ENCODE measurements around the gene WWOX. TPM values are rescaled to one million over a fixed set of nuclear protein-coding genes. Genes with fewer than 3 reads are reported as not detected.

Gene WWOX
- total RNA-seq, 2 experiments from 2014 or later: 16.6 to 19.0 TPM

GRCh38 chr16:78815713-78816112 lies 716.3 kb downstream of the WWOX start:
- Mint-ChIP-seq H3K4me1 (peaks cover 3% of the 10 kb centered on the region), H3K4me3 (no peak overlapping the region), H3K36me3 (ENCODE audit: low read depth) (peaks cover 2% of the 10 kb centered on the region), H3K27me3 (no peaks in the 10 kb centered on the region), H3K9me3 (peaks cover 9% of the 10 kb centered on the region), H3K27ac (no peak overlapping the region)
- ChIA-PET CTCF (no interaction called here), POLR2A (no interaction called here)
- no peak for DNase-seq

GRCh38 chr16:78816499-78817195 lies 717.2 kb downstream of the WWOX start:
- Mint-ChIP-seq H3K4me3 (no peak overlapping the region), H3K27me3 (no peaks in the 10 kb centered on the region), H3K27ac (no peak overlapping the region), H3K36me3 (ENCODE audit: low read depth) (peaks cover 2% of the 10 kb centered on the region), H3K9me3 (peaks cover 13% of the 10 kb centered on the region), H3K4me1 (peaks cover 3% of the 10 kb centered on the region)
- CTCF ChIA-PET: no interaction called here
- DNase-seq: no peak
- POLR2A ChIA-PET: no interaction called here

GRCh38 chr16:78817200-78817739 lies 717.8 kb downstream of the WWOX start:
- Mint-ChIP-seq H3K4me1 (peaks cover 3% of the 10 kb centered on the region), H3K4me3 (no peak overlapping the region), H3K27ac (no peak overlapping the region), H3K36me3 (ENCODE audit: low read depth) (peaks cover 2% of the 10 kb centered on the region), H3K9me3 (peaks cover 13% of the 10 kb centered on the region), H3K27me3 (no peaks in the 10 kb centered on the region)
- POLR2A ChIA-PET: no interaction called here
- DNase-seq: no peak
- CTCF ChIA-PET: no interaction called here

- Mint-ChIP-seq H3K27ac (no peak overlapping the region), H3K4me1 (peaks cover 3% of the 10 kb centered on the region), H3K9me3 (peaks cover 15% of the 10 kb centered on the region), H3K36me3 (ENCODE audit: low read depth) (peaks cover 7% of the 10 kb centered on the region), H3K4me3 (no peak overlapping the region), H3K27me3 (no peaks in the 10 kb centered on the region)
- POLR2A ChIA-PET: no interaction called here
- CTCF ChIA-PET: no interaction called here
- DNase-seq: no peak
Observed at GRCh38 chr16:78821335-78821734, 721.9 kb downstream of the WWOX start.

GRCh38 chr16:78822509-78822908 lies 723.1 kb downstream of the WWOX start:
- peaks cover 15% of the 10 kb centered on the region for H3K36me3 Mint-ChIP-seq (ENCODE audit: low read depth)
- H3K4me1 Mint-ChIP-seq: no peaks in the 10 kb centered on the region
- H3K9me3 Mint-ChIP-seq: peaks cover 15% of the 10 kb centered on the region
- no peak overlapping the region for H3K4me3 Mint-ChIP-seq
- H3K27ac Mint-ChIP-seq: no peak overlapping the region
- ChIA-PET POLR2A (interaction anchor here (0.7 kb wide), 1 partner anchor 665 kb away, joined by 3 read pairs; no protein-coding TSS in a partner anchor), CTCF (no interaction called here)
- DNase-seq: no peak
- no peaks in the 10 kb centered on the region for H3K27me3 Mint-ChIP-seq

- Mint-ChIP-seq H3K4me1 (no peaks in the 10 kb centered on the region), H3K36me3 (ENCODE audit: low read depth) (peaks cover 15% of the 10 kb centered on the region), H3K27me3 (no peaks in the 10 kb centered on the region), H3K27ac (no peak overlapping the region), H3K4me3 (no peak overlapping the region), H3K9me3 (peaks cover 13% of the 10 kb centered on the region)
- ChIA-PET CTCF (no interaction called here), POLR2A (interaction anchor here (0.7 kb wide), 2 partner anchors 622 to 665 kb away, joined by 3 to 5 read pairs; no protein-coding TSS in a partner anchor)
- no peak for DNase-seq
Observed at GRCh38 chr16:78823027-78823426, 723.6 kb downstream of the WWOX start.

GRCh38 chr16:78829280-78829679 lies 729.8 kb downstream of the WWOX start:
- no peak for DNase-seq
- Mint-ChIP-seq H3K27me3 (no peaks in the 10 kb centered on the region), H3K4me1 (peaks cover 8% of the 10 kb centered on the region), H3K9me3 (peaks cover 5% of the 10 kb centered on the region), H3K27ac (no peak overlapping the region), H3K4me3 (no peak overlapping the region), H3K36me3 (ENCODE audit: low read depth) (peaks cover 12% of the 10 kb centered on the region)
- ChIA-PET POLR2A (no interaction called here), CTCF (no interaction called here)

GRCh38 chr16:78830599-78830998 lies 731.1 kb downstream of the WWOX start:
- DNase-seq: no peak
- Mint-ChIP-seq H3K36me3 (ENCODE audit: low read depth) (peaks cover 9% of the 10 kb centered on the region), H3K4me1 (peaks cover 10% of the 10 kb centered on the region), H3K9me3 (peaks cover 5% of the 10 kb centered on the region), H3K4me3 (no peak overlapping the region), H3K27ac (no peak overlapping the region), H3K27me3 (no peaks in the 10 kb centered on the region)
- ChIA-PET CTCF (no interaction called here), POLR2A (no interaction called here)

- DNase-seq: no peak
- no peaks in the 10 kb centered on the region for H3K27me3 Mint-ChIP-seq
- ChIA-PET CTCF (no interaction called here), POLR2A (interaction anchor here (1.6 kb wide), 1 partner anchor 33 kb away, joined by 3 read pairs; no protein-coding TSS in a partner anchor)
- peaks cover 2% of the 10 kb centered on the region for H3K36me3 Mint-ChIP-seq (ENCODE audit: low read depth)
- H3K27ac Mint-ChIP-seq: no peak overlapping the region
- no peak overlapping the region for H3K4me3 Mint-ChIP-seq
- H3K4me1 Mint-ChIP-seq: peaks cover 22% of the 10 kb centered on the region
- H3K9me3 Mint-ChIP-seq: peaks cover 5% of the 10 kb centered on the region
Observed at GRCh38 chr16:78832100-78832499, 732.6 kb downstream of the WWOX start.

- DNase-seq: no peak
- H3K4me1 Mint-ChIP-seq: peaks cover 23% of the 10 kb centered on the region
- POLR2A ChIA-PET: interaction anchor here (0.6 to 1.1 kb wide), 2 partner anchors 59 to 917 kb away, joined by 3 to 6 read pairs; no protein-coding TSS in a partner anchor
- H3K36me3 Mint-ChIP-seq (ENCODE audit: low read depth): peaks cover 5% of the 10 kb centered on the region
- H3K27ac Mint-ChIP-seq: peak overlapping the region; percentile 77
- peaks cover 4% of the 10 kb centered on the region for H3K9me3 Mint-ChIP-seq
- peak overlapping the region; percentile 59 for H3K4me3 Mint-ChIP-seq
- H3K27me3 Mint-ChIP-seq: no peaks in the 10 kb centered on the region
- CTCF ChIA-PET: interaction anchor here (2.1 kb wide), 1 partner anchor 58 kb away, joined by 6 read pairs; no protein-coding TSS in a partner anchor
Observed at GRCh38 chr16:78836802-78837491, 737.5 kb downstream of the WWOX start.

- Mint-ChIP-seq H3K27ac (no peak overlapping the region), H3K9me3 (peaks cover 5% of the 10 kb centered on the region), H3K4me3 (no peak overlapping the region), H3K27me3 (no peaks in the 10 kb centered on the region), H3K4me1 (peaks cover 21% of the 10 kb centered on the region), H3K36me3 (ENCODE audit: low read depth) (peaks cover 9% of the 10 kb centered on the region)
- CTCF ChIA-PET: no interaction called here
- no peak for DNase-seq
- POLR2A ChIA-PET: interaction anchor here (1.1 kb wide), 1 partner anchor 60 kb away, joined by 6 read pairs; no protein-coding TSS in a partner anchor
Observed at GRCh38 chr16:78837706-78838105, 738.3 kb downstream of the WWOX start.

GRCh38 chr16:78838276-78838675 lies 738.8 kb downstream of the WWOX start:
- CTCF ChIA-PET: no interaction called here
- no peak overlapping the region for H3K4me3 Mint-ChIP-seq
- H3K9me3 Mint-ChIP-seq: peaks cover 5% of the 10 kb centered on the region
- H3K36me3 Mint-ChIP-seq (ENCODE audit: low read depth): peaks cover 9% of the 10 kb centered on the region
- peaks cover 20% of the 10 kb centered on the region for H3K4me1 Mint-ChIP-seq
- H3K27ac Mint-ChIP-seq: no peak overlapping the region
- no peaks in the 10 kb centered on the region for H3K27me3 Mint-ChIP-seq
- DNase-seq: no peak
- POLR2A ChIA-PET: no interaction called here

- Mint-ChIP-seq H3K27me3 (no peaks in the 10 kb centered on the region), H3K27ac (no peak overlapping the region), H3K9me3 (peaks cover 4% of the 10 kb centered on the region), H3K4me3 (no peak overlapping the region), H3K4me1 (peaks cover 1% of the 10 kb centered on the region), H3K36me3 (ENCODE audit: low read depth) (peaks cover 9% of the 10 kb centered on the region)
- ChIA-PET CTCF (no interaction called here), POLR2A (interaction anchor here (0.6 kb wide), 1 partner anchor 40 kb away, joined by 3 read pairs; no protein-coding TSS in a partner anchor)
- DNase-seq: no peak
Observed at GRCh38 chr16:78842950-78843349, 743.5 kb downstream of the WWOX start.

Measured in activated CD4-positive, alpha-beta memory T cell treated with anti-CD3 and anti-CD28 coated beads, Interleukin-2, amount 10 ng/mL, durations not matched to agents 7 days and 5 days (primary cell).